Measurements from ENCODE around the gene CACNA1D. TPM values are rescaled to one million over a fixed set of nuclear protein-coding genes. Genes with fewer than 3 reads are reported as not detected.

Gene CACNA1D
- total and polyA plus RNA-seq, 2 experiments from 2014 or later: 41.0 to 159 TPM

DNA sequence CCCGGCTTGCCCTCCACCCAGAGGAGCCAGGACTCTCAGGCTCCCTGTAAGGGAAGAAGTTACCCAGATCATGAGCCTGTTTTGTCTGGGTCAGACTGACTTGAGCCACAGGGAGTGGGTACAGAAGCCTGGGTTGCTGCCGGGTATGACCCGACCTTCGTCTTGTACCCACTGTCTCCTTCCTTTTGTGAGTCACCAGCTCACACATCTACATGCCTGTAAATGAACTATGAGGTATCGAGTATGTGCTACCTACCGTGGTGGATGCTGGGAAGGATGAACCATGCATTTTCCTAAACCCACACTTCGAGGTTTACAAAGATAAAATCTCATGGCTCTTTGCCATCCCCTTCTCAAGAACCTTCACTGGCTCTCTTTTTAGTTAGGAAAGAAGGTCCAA is 56.9 kb downstream of the CACNA1D start:
- no peak overlapping the region for H3K27ac ChIP-seq
- H3K4me3 ChIP-seq: no peak overlapping the region
- no peaks in the 10 kb centered on the region for H3K27me3 ChIP-seq
- no peaks in the 10 kb centered on the region for H3K9me3 ChIP-seq (ENCODE audit: low read depth)
- peaks cover 40% of the 10 kb centered on the region for H3K4me1 ChIP-seq (ENCODE audit: low read depth)
- TF ChIP-seq, protein P1, sequence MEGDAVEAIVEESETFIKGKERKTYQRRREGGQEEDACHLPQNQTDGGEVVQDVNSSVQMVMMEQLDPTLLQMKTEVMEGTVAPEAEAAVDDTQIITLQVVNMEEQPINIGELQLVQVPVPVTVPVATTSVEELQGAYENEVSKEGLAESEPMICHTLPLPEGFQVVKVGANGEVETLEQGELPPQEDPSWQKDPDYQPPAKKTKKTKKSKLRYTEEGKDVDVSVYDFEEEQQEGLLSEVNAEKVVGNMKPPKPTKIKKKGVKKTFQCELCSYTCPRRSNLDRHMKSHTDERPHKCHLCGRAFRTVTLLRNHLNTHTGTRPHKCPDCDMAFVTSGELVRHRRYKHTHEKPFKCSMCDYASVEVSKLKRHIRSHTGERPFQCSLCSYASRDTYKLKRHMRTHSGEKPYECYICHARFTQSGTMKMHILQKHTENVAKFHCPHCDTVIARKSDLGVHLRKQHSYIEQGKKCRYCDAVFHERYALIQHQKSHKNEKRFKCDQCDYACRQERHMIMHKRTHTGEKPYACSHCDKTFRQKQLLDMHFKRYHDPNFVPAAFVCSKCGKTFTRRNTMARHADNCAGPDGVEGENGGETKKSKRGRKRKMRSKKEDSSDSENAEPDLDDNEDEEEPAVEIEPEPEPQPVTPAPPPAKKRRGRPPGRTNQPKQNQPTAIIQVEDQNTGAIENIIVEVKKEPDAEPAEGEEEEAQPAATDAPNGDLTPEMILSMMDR (IDR thresholded peaks at IDR 0.05; ENCODE audit: low read depth, low read length): no peak
- no peaks in the 10 kb centered on the region for H3K36me3 ChIP-seq
- DNase-seq (ENCODE audit: low read depth in 1 of 2, low spot score in 1 of 2): no peak

DNA sequence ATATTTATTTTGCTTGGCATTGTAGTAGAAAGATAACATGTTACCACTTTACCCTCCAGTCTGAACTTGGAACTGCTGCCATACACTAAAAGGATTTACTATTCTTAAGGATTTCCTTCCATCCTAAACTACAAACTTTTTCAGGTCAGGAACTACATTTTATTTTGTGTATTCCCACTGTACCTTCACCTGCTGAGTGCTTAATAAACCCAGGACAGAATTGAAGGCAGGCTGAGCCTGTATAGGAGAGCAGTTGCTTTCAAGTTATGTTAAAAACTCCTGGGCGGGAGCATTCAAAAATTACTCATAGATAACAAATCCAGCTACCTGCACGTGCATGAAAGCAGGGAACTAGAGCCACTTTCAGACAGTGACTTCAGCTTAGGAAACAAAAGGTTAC is 58.3 kb downstream of the CACNA1D start:
- TF ChIP-seq, protein P1 (IDR thresholded peaks at IDR 0.05; ENCODE audit: low read depth, low read length): no peak
- Histone ChIP-seq H3K4me1 (ENCODE audit: low read depth) (peaks cover 40% of the 10 kb centered on the region), H3K9me3 (ENCODE audit: low read depth) (no peaks in the 10 kb centered on the region), H3K36me3 (no peaks in the 10 kb centered on the region), H3K27me3 (no peaks in the 10 kb centered on the region), H3K4me3 (no peak overlapping the region), H3K27ac (peak overlapping the region; percentile 69)
- DNase-seq (ENCODE audit: low read depth in 1 of 2, low spot score in 1 of 2): no peak

- Histone ChIP-seq H3K27ac (peak overlapping the region; percentile 69), H3K36me3 (no peaks in the 10 kb centered on the region), H3K4me3 (no peak overlapping the region), H3K9me3 (ENCODE audit: low read depth) (no peaks in the 10 kb centered on the region), H3K4me1 (ENCODE audit: low read depth) (peaks cover 40% of the 10 kb centered on the region), H3K27me3 (no peaks in the 10 kb centered on the region)
- DNase-seq (ENCODE audit: low read depth in 1 of 2, low spot score in 1 of 2): peak in 1 of 2 donors; percentile 40
- TF ChIP-seq, protein P1 (IDR thresholded peaks at IDR 0.05; ENCODE audit: low read depth, low read length): no peak
These were observed 58.8 kb downstream of the CACNA1D start for GRCh38 chr3:53553200-53553599.

GRCh38 chr3:53554559-53555067 is 60.2 kb downstream of the CACNA1D start:
- Histone ChIP-seq H3K9me3 (ENCODE audit: low read depth) (no peaks in the 10 kb centered on the region), H3K27me3 (no peaks in the 10 kb centered on the region), H3K36me3 (no peaks in the 10 kb centered on the region), H3K4me3 (no peak overlapping the region), H3K4me1 (ENCODE audit: low read depth) (peaks cover 33% of the 10 kb centered on the region), H3K27ac (peak overlapping the region; percentile 32)
- no peak for DNase-seq (ENCODE audit: low read depth in 1 of 2, low spot score in 1 of 2)
- TF ChIP-seq, protein P1 (IDR thresholded peaks at IDR 0.05; ENCODE audit: low read depth, low read length): no peak

DNA sequence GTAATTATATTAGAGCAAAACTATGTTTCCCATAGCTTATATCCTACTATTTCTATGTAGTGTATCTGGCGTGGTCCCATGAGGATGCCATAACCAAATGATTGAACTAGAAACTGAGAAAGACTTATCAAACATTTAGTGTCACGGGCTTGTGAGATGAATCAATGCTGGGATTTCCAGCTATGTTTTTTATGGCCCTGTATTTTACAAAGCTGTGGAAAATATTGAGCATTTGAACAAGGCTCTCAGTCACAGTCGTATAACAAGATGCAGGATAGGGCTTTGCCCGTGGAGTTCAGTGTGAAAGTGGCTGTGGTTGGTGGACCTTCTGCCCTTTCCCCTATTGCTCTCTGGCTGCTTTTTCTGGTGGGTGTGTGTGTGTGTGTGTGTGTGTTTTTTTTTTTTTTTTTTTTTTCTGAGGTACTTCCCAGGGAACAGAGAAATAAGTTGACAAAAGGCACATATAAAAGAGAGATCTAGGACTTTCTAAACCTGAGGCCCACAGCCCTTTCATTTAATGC is 60.7 kb downstream of the CACNA1D start:
- Histone ChIP-seq H3K4me1 (ENCODE audit: low read depth) (peaks cover 28% of the 10 kb centered on the region), H3K27me3 (no peaks in the 10 kb centered on the region), H3K9me3 (ENCODE audit: low read depth) (no peaks in the 10 kb centered on the region), H3K4me3 (no peak overlapping the region), H3K27ac (peak overlapping the region; percentile 66), H3K36me3 (no peaks in the 10 kb centered on the region)
- no peak for DNase-seq (ENCODE audit: low read depth in 1 of 2, low spot score in 1 of 2)
- TF ChIP-seq, protein P1 (IDR thresholded peaks at IDR 0.05; ENCODE audit: low read depth, low read length): no peak
